Breast epithelium (tissue), 4 donors: ENCODE results near the gene GSTM5. TPM values are rescaled to one million over a fixed set of nuclear protein-coding genes. Genes with fewer than 3 reads are reported as not detected.
"Not testable (repeated sequence)": the region's sequence is repeated elsewhere in the genome, so short reads cannot be mapped to it uniquely, and the experiment has no call there.

ENCODE experiments used
- DNase-seq, 2 donors: peaks; one replicate each; pipeline ENCODE4 v3.0.0-alpha.2; 2019; ENCODE audit warnings: low spot score in 2 of 2
- H3K27ac ChIP-seq, 2 donors: fragments of 200-600 bp; sonication (generic) in 1 of 2; one replicate each; pipeline ENCODE4 v1.5.1; 2016 to 2019; ENCODE audit warnings: mild to moderate bottlenecking in 1 of 2
- H3K27me3 ChIP-seq, 2 donors: fragments of 200-600 bp; sonication (generic) in 1 of 2; one replicate each; pipeline versions ENCODE4 v1.5.1 to v1.6.0; 2017 to 2019; ENCODE audit warnings: control low read depth in 1 of 2, mild to moderate bottlenecking in 1 of 2
- H3K36me3 ChIP-seq: fragments of 200-600 bp; one replicate; pipeline ENCODE4 v1.5.1; 2019
- H3K4me1 ChIP-seq, 2 donors: fragments of 200-600 bp; sonication (generic); one replicate each; pipeline ENCODE4 v1.5.1; 2016 to 2019; ENCODE audit warnings: control low read depth in 1 of 2
- H3K4me3 ChIP-seq, 3 donors: fragments of 200-600 bp; sonication (generic); 1 replicate in 2 of 3; 2 replicates in 1 of 3; pipeline ENCODE4 v1.5.1; 2016 to 2019; ENCODE audit warnings: mild to moderate bottlenecking in 3 of 3, moderate library complexity in 2 of 3
- H3K9me3 ChIP-seq, 2 donors: fragments of 200-600 bp; sonication (generic) in 1 of 2; one replicate each; pipeline ENCODE4 v1.5.1; 2016 to 2019; ENCODE audit warnings: control low read depth in 1 of 2
- CTCF ChIP-seq, 3 donors: fragments of 450-650 bp; IDR thresholded peaks; one replicate each; pipeline ENCODE4 v1.5.1; 2016 to 2017; ENCODE audit warnings: antibody characterized with exemption in 3 of 3, mild to moderate bottlenecking in 3 of 3, moderate library complexity in 3 of 3
- POLR2A ChIP-seq: fragments of 450-650 bp; IDR thresholded peaks from one replicate; pipeline ENCODE4 v1.6.1; 2016; ENCODE audit warnings: antibody characterized with exemption, mild to moderate bottlenecking, moderate library complexity
- POLR2AphosphoS5 ChIP-seq, 3 donors: sonication (generic); formaldehyde crosslinking; IDR thresholded peaks; one replicate each; pipeline ENCODE4 v1.6.1; 2017; ENCODE audit warnings: antibody characterized with exemption in 3 of 3
- intact Hi-C: fragments of 100-400 bp; cut with DNase I; formaldehyde crosslinking; loops from one replicate; pipeline ENCODE4 v1.15.1; 2023; ENCODE audit warnings: low total_unique reads
- total RNA-seq, 3 donors: library from RNA; depleted of rRNA; stranded (reverse); fragments of >200 nt; gene quantifications; one replicate each; pipeline ENCODE4 v1.1.0, GENCODE V29; 2016

The GSTM5 gene
- total RNA-seq, 3 donors from 2014 or later, result 1.8 to 4.6 (median 3.6) TPM

GRCh38 chr1:109687641-109688499, 24.2 kb upstream of the GSTM5 start, which contains the start of gene GSTM1:
GSTM1 (plus strand) TSS chr1:109687817; CDS start chr1:109687874, 57 bp downstream.
- Histone ChIP-seq H3K27me3 (no peaks in the 10 kb centered on the region), H3K4me1 (no peaks in the 10 kb centered on the region), H3K9me3 (no peaks in the 10 kb centered on the region), H3K27ac (peak within 1 kb of the TSS in 1 of 2 donors; percentile 90), H3K4me3 (peak within 1 kb of the TSS in 1 of 3 donors; percentile 69), H3K36me3 (no peaks in the 10 kb centered on the region)
- DNase-seq, result no peak
- intact Hi-C loops, result no loop called here
- TF ChIP-seq POLR2A (no peak), CTCF (IDR thresholded peaks at IDR 0.05) (no peak), POLR2AphosphoS5 (IDR thresholded peaks at IDR 0.05) (no peak)

- Histone ChIP-seq H3K4me1 (no peaks in the 10 kb centered on the region), H3K9me3 (no peaks in the 10 kb centered on the region), H3K27ac (no peak overlapping the region), H3K27me3 (no peaks in the 10 kb centered on the region), H3K4me3 (no peak overlapping the region), H3K36me3 (no peaks in the 10 kb centered on the region)
- TF ChIP-seq CTCF (IDR thresholded peaks at IDR 0.05), result no peak
- no peak for TF ChIP-seq POLR2A
- TF ChIP-seq POLR2AphosphoS5 (IDR thresholded peaks at IDR 0.05), result no peak
- intact Hi-C loops, result no loop called here
- DNase-seq, result no peak
Measured at GRCh38 chr1:109689844-109690405, 22.1 kb upstream of the GSTM5 start.

GRCh38 chr1:109691759-109692158, 20.3 kb upstream of the GSTM5 start:
- no peak for DNase-seq
- H3K36me3 ChIP-seq, result no peaks in the 10 kb centered on the region
- no peak overlapping the region for H3K27ac ChIP-seq
- intact Hi-C loops, result no loop called here
- no peak overlapping the region for H3K4me3 ChIP-seq
- TF ChIP-seq POLR2AphosphoS5 (IDR thresholded peaks at IDR 0.05) (no peak), POLR2A (no peak)
- no peaks in the 10 kb centered on the region for H3K4me1 ChIP-seq
- H3K27me3 ChIP-seq, result no peaks in the 10 kb centered on the region
- H3K9me3 ChIP-seq, result no peaks in the 10 kb centered on the region

- H3K4me3 ChIP-seq, H3K36me3 ChIP-seq, H3K9me3 ChIP-seq, H3K27me3 ChIP-seq, DNase-seq, intact Hi-C loops, H3K4me1 ChIP-seq, H3K27ac ChIP-seq: not testable (repeated sequence)
Measured at GRCh38 chr1:109694400-109694799, 17.7 kb upstream of the GSTM5 start.

- H3K27ac ChIP-seq, H3K27me3 ChIP-seq, H3K4me3 ChIP-seq, intact Hi-C loops, H3K4me1 ChIP-seq, H3K36me3 ChIP-seq, H3K9me3 ChIP-seq, DNase-seq: not testable (repeated sequence)
Measured at GRCh38 chr1:109695138-109695537, 16.9 kb upstream of the GSTM5 start.

- Histone ChIP-seq H3K27me3 (no peaks in the 10 kb centered on the region), H3K36me3 (no peaks in the 10 kb centered on the region), H3K4me1 (no peaks in the 10 kb centered on the region), H3K9me3 (no peaks in the 10 kb centered on the region), H3K4me3 (no peak overlapping the region), H3K27ac (no peak overlapping the region)
- intact Hi-C loops, result no loop called here
- TF ChIP-seq POLR2A (no peak), CTCF (IDR thresholded peaks at IDR 0.05) (no peak), POLR2AphosphoS5 (IDR thresholded peaks at IDR 0.05) (no peak)
- no peak for DNase-seq
Measured at GRCh38 chr1:109697066-109697465, 15.0 kb upstream of the GSTM5 start.

GRCh38 chr1:109697861-109698260, 14.2 kb upstream of the GSTM5 start:
- DNase-seq, H3K9me3 ChIP-seq, H3K36me3 ChIP-seq, H3K4me3 ChIP-seq, H3K4me1 ChIP-seq, intact Hi-C loops, H3K27me3 ChIP-seq, H3K27ac ChIP-seq: not testable (repeated sequence)

- intact Hi-C loops, DNase-seq, H3K9me3 ChIP-seq, H3K27ac ChIP-seq, H3K36me3 ChIP-seq, H3K4me1 ChIP-seq, H3K27me3 ChIP-seq, H3K4me3 ChIP-seq: not testable (repeated sequence)
Measured at GRCh38 chr1:109702940-109703339, 9.1 kb upstream of the GSTM5 start.
